HG03442 (cell line): ENCODE measurements around the gene RNF130.
"Not testable (repeated sequence)": the region's sequence is repeated elsewhere in the genome, so short reads cannot be mapped to it uniquely, and the experiment has no call there.

ENCODE experiments used
- ATAC-seq: cut with Tn5 transposase; IDR thresholded peaks from one replicate; pipeline ENCODE4 v1.9.1; 2021; ENCODE audit warnings: mild to moderate bottlenecking, moderate library complexity; ENCODE audit not compliant: unreplicated experiment

Gene RNF130

DNA sequence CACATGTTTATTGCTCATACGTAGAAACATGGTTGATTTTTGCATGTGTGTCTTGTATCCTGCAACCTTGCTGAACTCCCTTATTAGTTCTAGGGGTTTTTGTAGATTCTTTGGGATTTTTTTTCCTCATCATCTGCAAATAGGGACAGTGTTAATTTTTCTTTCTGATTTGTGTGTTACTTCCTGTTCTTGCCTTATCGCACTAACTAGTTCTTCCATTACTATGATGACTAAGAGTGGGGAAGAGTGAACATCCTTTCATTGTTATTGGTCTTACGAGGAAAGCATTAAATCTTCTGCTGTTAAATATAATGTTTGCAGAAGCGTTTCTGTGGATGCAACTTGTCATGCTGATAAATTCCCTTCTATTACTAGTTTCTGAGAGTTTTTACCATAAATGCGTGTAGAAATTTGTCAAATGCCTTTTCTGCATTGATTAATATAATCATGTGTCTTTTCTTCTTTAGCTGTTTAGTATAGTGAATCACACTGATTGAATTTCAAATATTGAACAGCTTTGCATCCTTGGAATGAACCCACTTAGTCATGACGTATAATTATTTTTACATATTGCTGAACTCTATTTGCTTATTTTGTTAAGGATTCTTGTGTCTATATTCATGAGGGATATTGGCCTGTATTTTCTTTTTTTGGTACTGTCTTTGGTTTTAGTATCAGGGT lies 32.1 kb upstream of the RNF130 start:
- no peak for ATAC-seq

DNA sequence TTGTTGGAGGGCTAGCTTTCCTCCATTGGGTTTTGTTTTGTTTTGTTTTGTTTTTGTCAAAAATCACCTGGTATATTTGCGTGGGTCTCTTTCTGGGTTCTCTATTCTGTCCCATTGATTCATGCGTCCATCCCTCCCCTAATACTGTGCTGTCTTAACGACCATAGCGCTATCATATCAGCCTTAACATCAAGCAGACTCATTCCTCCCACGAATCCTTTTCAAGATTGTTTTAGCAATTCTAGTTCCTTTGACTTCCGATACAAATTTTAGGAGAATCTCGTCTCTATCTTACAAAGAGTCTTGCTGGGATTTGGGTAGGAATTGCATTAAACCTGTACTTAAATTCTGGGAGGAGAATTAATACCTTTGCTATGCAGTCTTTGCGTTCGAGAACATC lies 31.1 kb upstream of the RNF130 start:
- ATAC-seq = no peak

DNA sequence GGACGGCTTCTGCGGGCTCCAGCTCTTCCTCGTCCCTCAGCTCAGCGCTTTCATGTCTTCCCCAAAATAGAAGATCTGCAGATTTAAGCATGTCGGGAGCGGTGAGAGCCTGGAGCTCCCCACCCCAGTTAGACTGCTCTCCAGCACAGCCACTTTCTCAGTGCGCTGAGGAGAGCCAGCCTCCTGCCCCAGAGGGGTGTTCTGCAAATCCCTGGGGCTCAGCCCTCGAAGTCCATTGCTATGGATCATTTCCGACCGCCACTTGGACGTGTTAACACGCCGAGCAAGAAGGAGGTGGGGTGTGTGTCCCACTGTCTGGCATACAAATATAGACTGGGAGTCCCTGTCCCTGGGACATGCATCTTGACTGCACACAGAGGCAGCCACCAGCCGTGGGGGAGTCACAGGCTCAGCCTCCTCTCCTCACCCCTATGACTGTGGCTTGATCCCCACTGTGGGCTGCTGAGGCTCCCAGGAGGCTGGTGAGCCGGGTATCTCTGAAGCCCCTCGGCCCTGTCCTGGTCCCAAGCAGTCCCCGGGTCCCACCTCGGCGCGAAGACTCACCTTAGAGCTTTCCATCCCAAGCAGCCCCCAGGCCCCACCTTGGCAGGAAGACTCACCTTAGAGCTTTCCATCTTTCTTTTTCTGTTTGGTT lies 30.0 kb upstream of the RNF130 start:
- ATAC-seq = no peak

DNA sequence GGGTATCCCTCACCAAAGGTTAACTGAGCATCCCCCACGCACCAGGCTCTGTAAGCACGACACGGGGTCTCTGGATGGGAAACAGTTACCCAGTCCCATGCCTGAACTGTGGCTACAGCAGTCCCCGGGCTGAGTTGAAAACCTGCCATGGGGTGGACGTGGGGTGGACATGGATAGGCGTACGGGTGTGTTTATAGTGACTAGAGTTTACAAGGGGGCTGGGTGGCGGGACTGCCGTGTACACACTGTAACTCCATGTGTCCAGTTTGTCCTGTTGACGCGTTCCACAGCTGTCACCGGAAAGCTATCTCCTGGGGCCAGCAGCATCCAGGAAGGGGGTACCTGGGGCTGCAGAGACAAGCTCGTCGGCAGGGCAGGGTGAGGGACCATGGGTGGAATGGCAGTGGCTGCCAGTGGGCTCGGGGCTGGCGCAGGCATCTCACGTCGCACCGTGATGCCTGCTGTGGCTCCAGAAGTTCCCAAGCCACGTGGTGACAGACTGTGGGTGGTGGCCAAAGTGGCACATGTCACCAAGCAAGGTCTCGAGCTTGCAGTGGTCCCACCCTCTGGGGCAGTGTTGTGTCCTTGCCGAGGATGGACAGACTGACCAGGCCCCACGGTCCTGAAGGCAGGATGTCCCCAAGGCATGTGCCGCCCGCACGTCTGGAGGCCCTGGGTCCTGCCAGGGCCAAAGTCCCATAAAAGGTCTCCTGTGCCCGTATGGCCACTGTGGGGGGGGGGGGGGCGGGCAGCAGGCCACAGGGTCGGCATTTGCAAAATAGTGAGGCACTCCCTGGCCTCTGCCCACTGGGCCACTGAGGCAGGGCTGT lies 29.3 kb upstream of the RNF130 start:
- no peak for ATAC-seq

DNA sequence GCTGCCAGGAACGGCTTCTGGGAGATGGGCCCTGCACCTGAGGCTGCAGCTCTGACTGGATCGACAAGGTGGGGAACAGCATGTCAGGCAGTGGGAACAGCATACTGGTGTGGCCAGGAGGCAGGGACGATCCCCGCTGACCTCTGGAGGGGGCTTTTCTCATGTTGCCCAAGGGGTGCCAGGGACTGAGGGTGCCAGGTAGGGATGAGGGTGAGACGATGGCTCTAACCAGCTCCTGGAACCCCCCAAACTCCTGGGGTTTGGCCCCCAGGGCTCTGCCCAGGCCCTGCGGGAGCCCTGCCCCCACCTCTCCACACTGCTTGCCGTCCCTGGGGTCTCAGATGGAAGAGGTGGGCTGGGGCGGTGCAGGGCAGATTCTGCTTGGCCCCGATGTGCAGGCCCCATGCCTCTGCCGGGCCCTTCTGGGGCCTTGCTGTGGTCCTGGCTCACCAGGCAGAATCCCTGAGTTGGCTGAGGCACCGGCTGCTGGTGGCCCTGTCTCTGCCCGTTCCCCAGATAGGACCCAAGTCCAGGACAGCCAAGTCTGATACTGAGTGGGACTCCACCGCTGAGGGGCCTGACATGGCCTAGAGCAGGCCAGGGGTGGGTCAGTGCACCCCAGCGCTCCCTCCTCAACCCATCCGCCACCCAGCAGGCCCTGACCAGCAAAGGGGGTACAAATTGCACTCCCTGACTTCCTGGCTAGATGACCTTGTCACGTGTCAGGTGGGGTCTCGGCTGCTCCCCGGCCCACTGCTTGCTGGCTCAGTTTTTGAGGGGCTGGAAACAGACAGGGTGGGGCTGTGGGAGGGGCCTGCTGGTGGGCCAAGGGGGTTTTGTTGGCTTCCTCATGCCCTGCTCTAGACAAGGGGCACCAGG lies 28.4 kb upstream of the RNF130 start:
- no peak for ATAC-seq

DNA sequence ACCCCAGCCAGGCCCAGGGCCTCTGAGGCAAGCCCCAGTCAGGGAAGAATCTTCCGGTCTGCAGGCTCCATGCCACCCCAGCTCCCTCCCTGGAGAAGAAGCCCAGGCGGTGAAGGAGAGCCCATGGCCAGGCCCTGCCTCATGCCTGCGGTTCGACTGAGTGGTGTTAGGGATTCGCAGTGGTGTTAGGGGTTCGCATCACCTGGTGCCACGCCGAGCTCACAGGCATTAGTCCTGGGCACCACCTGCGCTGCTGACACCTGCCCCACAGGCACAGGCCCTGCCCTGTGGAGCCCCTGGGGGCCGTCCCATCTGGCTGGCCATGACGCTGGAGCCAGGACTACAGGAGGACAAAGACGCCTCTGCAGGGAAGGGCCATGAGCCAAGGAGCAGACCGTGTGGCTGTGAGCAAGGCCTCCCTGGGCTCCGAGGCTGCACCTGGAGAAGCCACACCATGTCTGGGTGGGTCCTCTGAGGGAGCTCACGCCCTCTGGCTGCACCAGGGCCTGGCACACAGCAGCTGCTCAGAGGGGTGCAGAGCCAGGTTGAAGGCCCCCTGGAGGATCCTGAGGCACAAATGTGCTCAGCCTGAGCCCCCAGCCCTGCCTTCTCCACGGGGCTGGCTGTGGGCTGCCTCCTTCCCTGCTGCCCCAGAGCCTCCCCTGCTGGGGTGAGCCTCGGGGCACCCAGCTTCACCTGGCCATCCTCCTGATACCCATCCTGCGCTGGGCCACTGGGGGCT lies 27.6 kb upstream of the RNF130 start:
- ATAC-seq = no peak

DNA sequence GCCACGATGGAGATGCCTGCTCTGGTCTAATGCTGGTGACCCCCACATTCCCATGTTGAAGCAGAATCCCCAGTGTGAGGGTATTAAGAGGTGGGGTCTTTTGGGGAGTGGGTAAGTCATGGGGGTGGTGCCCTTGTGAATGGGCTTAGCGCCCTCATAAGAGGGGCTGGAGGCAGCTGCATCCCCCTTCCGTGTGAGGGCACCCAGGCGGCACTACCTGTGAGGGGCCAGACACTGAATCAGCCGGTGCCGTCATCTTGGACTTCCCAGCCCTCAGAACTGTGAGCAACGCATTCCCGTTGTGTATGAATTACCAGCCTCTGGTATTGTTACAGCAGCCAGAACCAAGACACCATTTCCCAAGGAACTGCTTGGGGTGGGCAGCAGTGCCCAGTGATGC lies 27.0 kb upstream of the RNF130 start:
- ATAC-seq = no peak

DNA sequence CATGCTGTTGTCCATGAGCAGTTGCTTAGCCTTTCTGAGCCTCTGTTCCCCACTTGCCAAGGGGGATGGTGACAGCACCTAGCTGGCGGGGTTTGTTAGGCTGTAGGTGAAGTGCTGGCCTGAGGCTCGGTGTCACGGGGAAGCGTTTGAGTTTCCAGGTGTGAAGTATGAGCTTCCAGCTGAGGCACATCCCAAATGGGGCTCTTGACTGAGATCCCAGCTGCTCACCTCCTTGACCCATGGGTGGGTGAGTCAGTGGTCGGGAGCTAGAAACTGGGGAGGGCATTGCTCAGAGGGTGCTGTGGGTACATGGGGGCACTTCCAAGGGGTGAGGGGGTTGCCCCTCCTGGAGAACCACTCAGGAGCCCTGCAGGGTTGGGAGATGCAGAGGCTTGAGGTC lies 26.4 kb upstream of the RNF130 start:
- no peak for ATAC-seq

DNA sequence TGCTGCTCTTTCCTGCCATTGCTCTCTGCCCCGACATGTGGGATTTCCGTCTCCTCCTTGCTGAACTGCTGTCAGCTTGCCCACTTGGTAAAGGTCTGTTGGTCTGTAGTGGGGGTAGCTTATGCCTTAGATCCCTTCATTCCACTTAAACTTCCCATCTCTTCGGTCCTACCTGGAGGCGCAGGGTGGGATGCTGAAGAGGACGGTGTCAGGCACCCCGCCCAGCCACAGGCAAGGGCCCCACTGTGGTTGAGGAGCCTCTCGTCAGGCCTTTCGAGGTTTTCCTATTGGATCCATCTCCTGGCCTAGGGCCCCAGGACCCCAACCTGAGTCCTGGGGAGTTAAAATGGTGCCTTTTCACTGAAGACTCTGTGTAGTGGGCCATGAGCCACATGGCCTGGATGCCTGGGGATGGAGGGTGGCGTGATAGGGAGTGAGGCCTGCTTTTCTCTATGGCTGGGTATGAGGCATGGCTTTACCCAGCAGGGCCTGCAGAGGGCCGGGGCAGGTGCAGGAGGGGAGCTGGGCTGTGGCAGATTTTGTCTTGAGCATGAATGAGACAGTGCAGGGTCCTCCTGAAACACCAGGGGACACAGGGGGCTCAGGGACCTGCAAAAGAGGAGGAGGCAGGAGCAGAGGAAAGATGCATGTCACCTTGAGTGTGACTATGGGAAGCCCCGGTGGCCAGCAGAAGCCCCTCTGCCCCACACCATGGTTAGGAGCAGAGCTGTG lies 25.8 kb upstream of the RNF130 start:
- no peak for ATAC-seq

DNA sequence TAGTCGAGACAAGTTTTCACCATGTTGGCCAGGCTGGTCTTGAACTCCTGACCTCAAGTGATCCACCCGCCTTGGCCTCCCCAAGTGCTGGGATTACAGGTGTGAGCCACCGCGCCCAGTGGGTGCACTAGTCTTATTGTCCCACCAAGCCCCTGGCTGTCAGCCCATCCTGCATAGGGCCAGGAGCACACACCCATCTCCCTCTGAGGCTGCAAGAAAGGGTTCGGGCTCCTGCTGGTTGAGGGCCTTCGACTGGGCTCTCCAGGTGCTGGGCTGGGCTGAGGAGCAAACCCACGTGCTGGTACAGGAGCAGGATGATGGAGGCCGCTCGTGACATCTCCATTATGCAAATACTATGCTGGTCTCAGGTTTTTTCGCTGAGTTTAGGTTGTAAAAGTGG lies 25.1 kb upstream of the RNF130 start:
- ATAC-seq = no peak

DNA sequence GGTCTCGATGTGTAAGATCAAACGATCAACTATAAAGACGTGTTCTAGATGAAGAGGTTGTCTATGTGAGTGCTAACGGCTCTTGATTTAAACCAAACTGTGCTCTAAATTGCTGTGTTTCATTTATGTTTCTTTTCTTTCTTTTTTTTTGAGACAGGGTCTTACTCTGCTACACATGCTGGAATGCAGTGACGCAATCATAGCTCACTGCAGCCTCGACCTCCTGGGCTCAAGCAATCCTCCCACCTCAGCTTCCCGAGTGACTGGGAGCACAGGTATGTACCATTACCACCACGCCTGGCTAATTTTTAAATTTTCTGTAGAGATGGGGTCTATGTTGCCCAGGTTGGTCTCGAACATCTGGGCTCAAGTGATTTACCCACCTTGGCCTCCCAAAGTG lies 24.0 kb upstream of the RNF130 start:
- no peak for ATAC-seq

DNA sequence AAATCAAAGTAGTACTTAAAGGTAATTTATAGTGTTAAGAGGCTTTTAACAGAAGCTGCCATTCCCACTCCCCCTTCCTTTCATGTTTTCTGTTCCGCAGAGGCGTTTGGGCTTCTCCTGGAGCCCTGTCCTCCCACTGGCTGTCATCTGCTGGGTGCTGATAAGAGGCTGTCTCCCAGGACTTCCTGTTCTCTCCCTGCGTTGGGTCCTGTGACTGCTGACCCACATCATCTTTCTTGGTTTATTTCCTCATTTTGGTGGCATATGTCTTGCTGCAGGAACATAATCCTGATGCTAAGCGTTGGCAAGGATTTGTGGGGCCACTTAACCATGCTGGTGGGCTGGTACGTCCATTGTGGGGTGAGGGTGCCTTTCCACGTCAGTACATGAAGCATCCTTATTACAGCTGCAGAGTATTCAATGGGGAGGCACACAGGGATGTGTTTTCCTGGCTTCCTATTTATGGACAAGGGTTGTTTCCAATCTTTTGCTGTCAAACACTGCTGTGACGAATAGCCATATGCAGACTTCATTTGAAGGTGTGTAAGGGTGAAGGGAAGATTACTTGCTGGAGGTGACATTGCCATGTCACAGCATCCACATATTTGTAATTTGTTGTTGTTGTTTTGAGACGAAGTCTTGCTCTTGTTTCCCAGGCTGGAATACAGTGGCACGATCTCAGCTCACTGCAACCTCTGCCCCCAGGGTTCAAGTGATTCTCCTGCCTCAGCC lies 22.3 kb upstream of the RNF130 start:
- ATAC-seq = no peak

DNA sequence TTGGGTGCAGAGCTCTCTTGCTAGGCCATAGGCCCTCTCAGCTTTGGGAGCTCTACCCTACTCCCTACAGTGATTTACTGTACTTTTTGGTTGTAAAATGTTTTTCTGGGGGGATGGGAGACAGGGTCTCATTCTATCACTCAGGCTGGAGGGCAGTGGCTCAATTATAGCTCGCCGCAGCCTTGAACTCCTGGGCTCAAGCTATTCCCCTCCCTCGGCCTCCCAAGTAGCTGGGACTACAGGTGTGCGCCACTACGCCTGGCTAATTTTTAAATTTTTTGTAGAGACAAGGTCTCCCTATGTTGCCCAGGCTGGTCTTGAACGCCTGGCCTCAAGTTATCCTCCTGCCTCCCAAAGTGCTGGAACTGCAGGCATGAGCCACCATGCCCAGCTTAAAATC lies 21.7 kb upstream of the RNF130 start:
- no peak for ATAC-seq

DNA sequence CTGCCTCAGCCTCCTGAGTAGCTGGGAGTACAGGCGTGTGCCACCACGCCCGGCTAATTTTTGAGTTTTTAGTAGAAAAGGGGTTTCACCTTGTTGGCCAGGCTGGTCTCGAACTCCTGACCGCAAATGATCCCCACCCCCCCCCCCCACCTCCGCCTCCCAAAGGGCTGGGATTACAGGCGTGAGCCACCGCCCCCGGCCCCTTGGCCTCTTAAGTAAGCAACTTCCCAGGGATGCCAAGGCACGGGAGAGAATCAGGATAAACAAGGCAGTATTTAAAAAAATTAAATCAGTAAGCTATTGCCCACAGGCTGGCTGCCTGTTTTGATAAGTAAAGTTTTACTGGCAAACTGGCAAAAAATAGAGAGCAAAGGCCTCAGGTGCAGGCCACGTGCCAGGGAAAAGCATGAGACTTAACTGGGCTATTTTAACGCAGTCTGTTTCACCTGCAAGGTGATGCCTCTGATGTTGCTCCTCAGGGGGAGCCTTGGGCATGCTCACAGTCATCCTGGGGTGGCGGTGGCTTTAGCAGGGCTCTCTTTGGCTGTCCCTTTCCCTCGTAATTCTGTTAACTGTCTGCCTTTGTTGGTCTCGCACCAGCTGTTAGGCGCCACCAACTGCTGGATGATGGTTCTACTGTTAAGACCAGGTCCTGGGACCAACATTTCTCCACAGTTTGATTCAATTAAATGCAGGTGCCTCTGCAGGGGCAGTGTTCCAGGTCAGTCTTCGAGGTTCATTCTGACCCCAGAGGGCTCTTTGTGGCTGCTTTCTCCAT lies 19.4 kb upstream of the RNF130 start:
- ATAC-seq = no peak

DNA sequence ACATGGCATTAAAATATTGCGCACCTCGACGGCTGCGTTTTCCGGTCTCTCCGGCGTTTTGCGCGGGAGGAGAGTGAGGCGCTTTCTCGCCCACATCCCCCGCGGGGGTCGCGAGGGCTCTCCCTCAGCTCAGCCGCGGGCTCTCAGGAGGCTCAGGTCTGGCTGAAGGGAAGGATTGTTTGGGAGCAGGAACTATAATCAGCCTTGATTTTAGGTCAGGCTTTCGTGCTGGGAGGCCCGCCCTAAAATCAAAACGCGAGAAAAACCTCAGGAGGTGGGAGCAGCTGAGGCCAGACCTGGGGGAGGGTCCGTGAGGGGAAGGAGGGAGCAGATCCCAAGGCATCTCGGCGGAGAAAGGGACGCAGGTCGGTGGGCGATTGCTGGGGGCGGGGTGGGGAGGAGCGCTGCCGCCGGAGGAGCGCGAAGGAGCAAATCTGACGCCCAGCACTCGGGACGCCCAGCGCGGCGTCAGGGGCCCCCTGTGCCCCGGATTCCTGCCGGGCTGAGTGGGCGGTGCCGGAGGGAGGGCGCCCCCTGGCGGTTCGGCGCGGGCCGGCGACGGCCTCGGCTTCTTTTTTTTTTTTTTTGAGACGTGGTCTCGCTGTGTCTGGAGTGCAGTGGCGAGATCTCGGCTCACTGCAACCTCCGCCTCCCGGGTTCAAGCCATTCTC lies 18.7 kb upstream of the RNF130 start:
- ATAC-seq = no peak

DNA sequence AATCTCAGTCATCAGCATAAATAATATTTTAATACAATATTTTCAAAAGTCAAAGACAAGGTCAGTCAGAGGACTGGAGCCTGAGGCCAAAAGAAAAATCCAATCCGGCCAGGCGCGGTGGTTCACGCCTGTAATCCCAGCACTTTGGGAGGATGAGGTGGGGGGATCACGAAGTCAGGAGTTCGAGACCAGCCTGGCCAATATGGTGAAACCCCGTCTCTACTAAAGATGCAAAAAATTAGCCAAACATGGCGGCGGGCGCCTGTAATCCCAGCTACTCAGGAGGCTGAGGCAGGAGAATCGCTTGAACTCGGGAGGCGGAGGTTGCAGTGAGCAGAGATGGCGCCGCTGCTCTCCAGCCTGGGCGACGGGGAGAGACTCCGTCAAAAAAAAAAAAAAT lies 18.1 kb upstream of the RNF130 start:
- not testable (repeated sequence) for ATAC-seq

DNA sequence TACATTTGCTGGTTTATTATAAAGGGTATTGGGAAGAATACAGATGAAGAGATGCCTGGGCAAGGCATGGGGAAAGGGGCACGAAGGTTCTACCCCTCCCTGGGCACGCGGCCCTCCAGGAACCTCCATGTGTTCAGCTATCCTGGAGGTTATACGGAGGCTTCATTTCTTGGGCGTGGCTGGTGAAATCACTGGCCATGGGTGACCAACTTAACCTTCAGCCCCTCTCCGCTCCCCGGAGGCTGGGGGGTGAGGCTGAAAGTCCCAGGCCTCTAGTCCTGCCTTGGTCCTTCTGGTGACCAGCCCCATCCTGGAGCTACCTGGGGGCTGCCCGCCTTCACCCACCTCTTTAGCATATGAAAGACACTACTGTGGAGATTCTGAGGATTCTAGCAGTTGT lies 17.0 kb upstream of the RNF130 start:
- no peak for ATAC-seq
